GM19099 (cell line): Measurements from ENCODE around the gene PLA2G7.

ENCODE experiments used
- POLR2A ChIP-seq: IDR thresholded peaks from 3 replicates; pipeline ENCODE4 v1.6.1; 2011; ENCODE audit warnings: low read depth; ENCODE audit not compliant: insufficient read length; ENCODE audit errors: extremely low read depth

PLA2G7 gene

DNA sequence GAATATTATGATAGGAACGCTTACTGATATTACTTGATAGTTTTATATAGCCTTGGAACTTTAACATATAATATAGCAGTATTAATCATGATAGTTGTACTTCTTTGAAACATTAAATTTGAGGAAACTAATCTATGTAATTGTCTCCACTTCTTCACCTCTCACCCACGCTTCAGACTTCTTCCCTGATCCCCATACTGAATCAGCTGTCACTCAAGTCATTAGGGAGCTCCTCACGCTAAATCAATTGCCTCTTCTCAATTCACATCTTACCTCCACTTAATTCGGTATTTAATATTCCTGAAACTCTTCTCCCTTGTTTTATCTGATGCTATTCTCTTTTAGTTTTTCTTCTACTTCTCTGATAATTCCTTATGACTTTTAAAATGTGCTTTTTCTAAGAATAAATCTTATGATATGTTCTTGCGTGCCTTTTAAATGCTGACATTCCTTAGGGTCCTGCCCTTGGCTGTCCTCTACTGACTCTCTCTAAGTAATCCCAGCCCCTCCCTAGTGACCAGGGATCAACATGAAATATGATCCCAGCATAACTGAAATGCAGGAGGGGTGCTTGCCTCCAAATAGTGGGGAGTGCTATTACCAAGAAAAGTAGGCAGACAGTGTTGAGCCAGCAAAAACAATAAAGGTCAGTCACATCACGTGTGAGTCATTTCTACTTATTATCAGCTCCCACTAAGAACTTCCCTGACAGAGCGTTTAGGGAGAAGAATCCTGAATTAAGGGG, 21.5 kb upstream of the PLA2G7 start:
- TF ChIP-seq POLR2A: no peak

- no peak for TF ChIP-seq POLR2A
These were observed 20.7 kb upstream of the PLA2G7 start for GRCh38 chr6:46755865-46756264.

DNA sequence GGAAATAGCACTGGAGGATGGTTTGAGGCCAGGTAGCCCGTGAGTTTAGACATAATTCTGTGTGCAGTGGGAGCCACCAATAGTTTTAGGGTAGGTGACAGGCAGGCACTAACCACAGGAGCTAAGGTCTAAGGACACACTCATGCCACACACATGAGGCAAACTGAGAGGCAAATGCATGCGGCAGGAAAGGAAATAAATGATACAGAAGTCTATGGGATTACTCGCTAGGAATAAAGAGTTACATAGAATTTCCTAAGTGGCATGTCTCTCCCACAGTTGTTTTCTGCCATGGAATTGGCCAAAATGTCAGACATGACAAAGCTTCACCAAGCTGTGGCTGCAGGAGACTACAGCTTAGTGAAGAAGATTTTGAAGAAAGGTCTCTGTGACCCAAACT, 16.5 kb upstream of the PLA2G7 start:
- no peak for TF ChIP-seq POLR2A

DNA sequence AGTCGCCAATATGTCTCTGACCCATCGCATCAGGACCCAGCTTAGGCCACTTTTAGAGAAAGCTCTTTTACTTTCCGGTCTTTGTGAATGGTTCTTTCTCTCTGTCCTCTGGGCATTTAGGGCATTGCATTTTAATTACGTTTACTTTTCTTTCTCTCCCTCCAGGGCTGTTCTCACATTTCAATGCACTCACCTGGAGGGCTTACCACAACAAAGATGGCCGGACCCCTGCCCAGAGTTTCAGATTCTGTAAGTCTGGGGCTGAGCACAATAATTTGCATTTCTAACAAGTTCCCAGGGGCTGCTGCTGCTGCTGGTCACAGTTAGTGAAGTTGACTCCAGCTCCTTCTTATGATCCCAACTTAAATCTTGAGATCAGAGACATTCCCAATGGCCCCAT, 14.6 kb upstream of the PLA2G7 start:
- no peak for TF ChIP-seq POLR2A

GRCh38 chr6:46748940-46749503, 13.8 kb upstream of the PLA2G7 start:
- TF ChIP-seq POLR2A: no peak

- no peak for TF ChIP-seq POLR2A
These were observed 11.5 kb upstream of the PLA2G7 start, which contains the start of gene ANKRD66 for GRCh38 chr6:46746696-46747095. ANKRD66 (plus strand) TSS chr6:46746933; CDS start chr6:46751949, 5,016 bp downstream.

DNA sequence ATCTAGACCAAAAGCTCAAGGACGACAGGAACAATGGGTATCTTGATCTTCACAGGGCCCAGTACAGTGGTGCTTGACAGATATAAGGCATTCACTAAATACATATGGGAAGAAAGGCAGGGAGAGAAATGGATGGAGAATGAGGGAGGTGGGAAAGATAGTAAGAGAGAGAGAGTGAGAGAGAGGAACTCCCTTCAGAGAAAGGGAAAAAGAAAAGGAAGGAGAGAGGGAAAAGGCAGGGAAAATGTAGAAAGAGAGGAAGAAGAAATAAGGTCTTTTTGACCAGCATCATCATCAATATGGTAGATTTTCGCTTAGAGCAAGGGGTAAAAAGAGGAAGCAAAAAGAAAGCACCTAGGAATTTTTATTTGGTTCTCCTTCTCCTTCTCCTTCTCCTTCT, 10.8 kb upstream of the PLA2G7 start:
- no peak for TF ChIP-seq POLR2A

- TF ChIP-seq POLR2A: no peak
These were observed 8.4 kb upstream of the PLA2G7 start for GRCh38 chr6:46743425-46744158.

- TF ChIP-seq POLR2A: no peak
These were observed 6.7 kb upstream of the PLA2G7 start for GRCh38 chr6:46741910-46742309.

DNA sequence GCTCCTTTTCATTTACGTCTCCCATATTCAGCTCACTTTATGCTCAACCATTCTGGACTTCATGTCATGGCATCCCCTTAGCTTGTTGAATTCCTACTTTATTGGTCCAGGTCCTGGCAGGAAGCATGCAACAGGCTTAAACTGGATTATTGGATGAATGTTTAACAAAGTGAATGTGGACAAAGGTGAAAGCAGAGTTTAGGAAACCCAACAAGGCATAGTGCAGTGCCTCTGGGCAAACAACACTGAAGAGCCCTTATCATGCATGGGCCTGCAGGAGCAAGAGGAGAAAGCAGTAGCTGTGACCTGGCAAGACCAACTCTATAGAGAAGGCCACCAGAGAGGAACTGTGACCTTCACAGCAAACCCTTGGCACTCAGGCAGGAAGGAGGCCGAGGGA, 6.3 kb upstream of the PLA2G7 start:
- no peak for TF ChIP-seq POLR2A

DNA sequence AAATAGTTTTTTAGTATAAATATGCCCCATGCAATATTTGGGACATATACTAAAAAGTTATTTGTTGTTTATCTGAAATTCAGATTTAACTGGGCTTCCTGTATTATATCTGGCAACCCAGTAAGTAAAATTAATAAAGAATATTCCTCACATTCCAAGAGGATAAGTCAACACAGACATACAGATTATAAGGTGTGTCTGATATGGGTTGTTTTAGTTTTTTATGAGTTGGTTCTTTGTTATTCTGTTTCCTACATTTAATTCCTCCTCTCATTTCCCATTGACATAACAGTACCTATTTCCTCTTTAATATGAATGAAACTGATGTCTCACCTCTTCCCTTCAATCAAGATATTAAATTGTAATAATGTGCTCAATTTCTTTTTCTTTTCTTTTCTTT, 1.7 kb upstream of the PLA2G7 start:
- no peak for TF ChIP-seq POLR2A

DNA sequence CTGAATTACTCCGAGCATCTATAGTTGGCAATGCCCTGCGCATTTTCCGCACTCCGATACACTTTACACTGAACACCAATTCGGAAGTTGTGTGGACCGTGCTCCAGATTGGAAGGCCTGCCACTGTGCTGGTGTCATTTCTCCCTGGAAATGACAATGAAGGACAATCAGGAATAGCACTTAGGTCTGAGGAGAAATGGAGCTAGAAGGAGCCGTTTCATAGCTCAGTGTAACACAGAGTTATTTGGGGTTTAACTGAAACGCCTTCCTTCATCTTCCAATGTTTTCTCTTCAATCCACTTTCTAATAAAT, 501 bp upstream of the PLA2G7 start:
- no peak for TF ChIP-seq POLR2A

- no peak for TF ChIP-seq POLR2A
These were observed 1.8 kb downstream of the PLA2G7 start for GRCh38 chr6:46733341-46733801.

GRCh38 chr6:46730921-46731461, 4.2 kb downstream of the PLA2G7 start:
- TF ChIP-seq POLR2A: no peak

DNA sequence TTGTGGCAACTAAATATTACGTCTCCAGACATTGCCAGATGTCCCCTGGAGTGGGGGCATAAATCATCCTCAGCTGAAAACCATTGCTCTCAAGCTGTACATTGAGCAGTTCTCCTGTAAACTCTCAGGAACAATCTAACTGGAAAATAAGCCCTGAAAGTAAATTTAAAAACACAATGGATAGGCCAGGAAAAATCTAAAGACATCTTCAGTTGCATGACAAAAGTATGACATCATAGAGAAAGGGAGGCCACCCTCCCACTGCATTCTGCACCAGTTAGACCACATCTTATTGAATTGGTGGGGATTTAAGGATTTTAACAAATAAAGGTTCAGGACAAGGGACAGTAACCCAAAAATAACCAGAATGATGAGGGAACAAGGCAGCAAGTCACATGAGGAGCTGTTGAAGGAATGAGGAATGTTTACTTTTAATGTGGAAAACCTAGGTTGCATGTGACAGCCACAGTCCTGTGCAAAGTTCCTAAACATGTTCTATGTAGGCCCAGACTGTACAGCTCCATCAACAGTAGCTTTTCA, 5.3 kb downstream of the PLA2G7 start:
- no peak for TF ChIP-seq POLR2A
